DND-41 (cell line): ENCODE data around the gene IL1RAPL2.

Experiments used
- ATAC-seq: fragments of 200-7000 bp; cut with Tn5 transposase; 3 replicates; pipeline ENCODE4 v1.9.1; 2021; ENCODE audit warnings: low read depth; ENCODE audit not compliant: insufficient read depth
- DNase-seq: peaks from one replicate; pipeline ENCODE4 v3.0.0-alpha.2; 2020
- H2AFZ ChIP-seq: 2 replicates; pipeline ENCODE4 v1.6.0; 2012; ENCODE audit warnings: low read depth, low read length
- H3K27ac ChIP-seq: 2 replicates; pipeline ENCODE4 v1.5.1; 2012; ENCODE audit warnings: low read length, inconsistent platforms
- H3K27me3 ChIP-seq: fragments of 200-600 bp; sonication (generic); 2 replicates; pipeline ENCODE4 v1.6.0; 2012; ENCODE audit warnings: low read length, mild to moderate bottlenecking, inconsistent platforms; ENCODE audit not compliant: insufficient read depth, poor library complexity
- H3K36me3 ChIP-seq: 2 replicates; pipeline ENCODE4 v1.5.1; 2012; ENCODE audit warnings: low read length, inconsistent platforms; ENCODE audit not compliant: insufficient read depth
- H3K4me1 ChIP-seq: 2 replicates; pipeline ENCODE4 v1.5.1; 2012; ENCODE audit warnings: mild to moderate bottlenecking, low read length; ENCODE audit not compliant: insufficient read depth
- H3K4me2 ChIP-seq: 2 replicates; pipeline ENCODE4 v1.6.0; 2012; ENCODE audit warnings: mild to moderate bottlenecking, moderate library complexity, low read length, inconsistent platforms; ENCODE audit not compliant: insufficient read depth
- H3K4me3 ChIP-seq, 2 experiments: fragments of 200-600 bp in 1 of 2; shearing (Covaris generic) in 1 of 2; 2 replicates each; pipeline ENCODE4 v1.5.1; 2012 to 2016; ENCODE audit warnings: inconsistent platforms in 2 of 2, low read length in 2 of 2, mild to moderate bottlenecking in 2 of 2, low read depth in 1 of 2, moderate library complexity in 1 of 2
- H3K79me2 ChIP-seq: 2 replicates; pipeline ENCODE4 v1.6.0; 2012; ENCODE audit warnings: low read length, inconsistent platforms; ENCODE audit not compliant: insufficient read depth
- H3K9ac ChIP-seq: 2 replicates; pipeline ENCODE4 v1.6.0; 2012; ENCODE audit warnings: low read depth, mild to moderate bottlenecking, inconsistent platforms, low read length, moderate library complexity
- H3K9me3 ChIP-seq: 2 replicates; pipeline ENCODE4 v1.5.1; 2012; ENCODE audit warnings: low read length, moderate library complexity, mild to moderate bottlenecking, inconsistent platforms; ENCODE audit not compliant: insufficient read depth, severe bottlenecking
- H4K20me1 ChIP-seq: 2 replicates; pipeline ENCODE4 v1.6.0; 2012; ENCODE audit warnings: low read length; ENCODE audit not compliant: insufficient read depth
- EZH2 ChIP-seq: IDR thresholded peaks from 3 replicates; pipeline ENCODE4 v1.6.1; 2012; ENCODE audit warnings: borderline replicate concordance, low read depth, mild to moderate bottlenecking, moderate library complexity, low read length, inconsistent platforms; ENCODE audit not compliant: severe bottlenecking
- TF ChIP-seq, protein P1 (sequence below): IDR thresholded peaks from 2 replicates; pipeline ENCODE4 v1.5.1; 2012; ENCODE audit warnings: borderline replicate concordance, low read length, moderate library complexity, mild to moderate bottlenecking; ENCODE audit not compliant: poor library complexity, severe bottlenecking; ENCODE audit errors: extremely low read depth

Gene IL1RAPL2

DNA sequence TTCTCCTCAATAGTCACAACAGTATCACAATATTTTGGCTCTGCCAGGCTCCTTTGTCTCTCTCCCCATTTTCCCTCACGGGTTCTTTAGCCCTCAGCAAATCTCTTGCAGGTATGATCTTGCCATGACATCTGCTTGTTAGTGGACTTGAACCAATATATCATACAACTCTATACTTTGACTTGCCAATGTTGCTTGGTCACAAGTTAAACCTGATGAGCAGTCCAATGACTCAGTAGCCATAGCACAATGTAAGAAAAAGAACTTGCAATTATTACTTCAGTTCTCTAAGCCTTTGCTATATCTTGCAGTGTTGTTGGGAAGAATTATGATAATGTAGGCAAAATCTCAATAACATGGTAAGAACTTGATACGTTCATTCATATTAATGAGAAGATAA, 1081.8 kb downstream of the IL1RAPL2 start:
- H3K4me1 ChIP-seq, result no peaks in the 10 kb centered on the region
- no peak for DNase-seq
- no peak overlapping the region for H3K4me2 ChIP-seq
- H4K20me1 ChIP-seq, result no peaks in the 10 kb centered on the region
- H2AFZ ChIP-seq, result no peak overlapping the region
- no peak overlapping the region for H3K27ac ChIP-seq
- no peak overlapping the region for H3K9ac ChIP-seq
- H3K36me3 ChIP-seq, result no peaks in the 10 kb centered on the region
- no peaks in the 10 kb centered on the region for H3K27me3 ChIP-seq
- H3K79me2 ChIP-seq, result no peaks in the 10 kb centered on the region
- TF ChIP-seq EZH2, result no peak
- TF ChIP-seq, protein P1, sequence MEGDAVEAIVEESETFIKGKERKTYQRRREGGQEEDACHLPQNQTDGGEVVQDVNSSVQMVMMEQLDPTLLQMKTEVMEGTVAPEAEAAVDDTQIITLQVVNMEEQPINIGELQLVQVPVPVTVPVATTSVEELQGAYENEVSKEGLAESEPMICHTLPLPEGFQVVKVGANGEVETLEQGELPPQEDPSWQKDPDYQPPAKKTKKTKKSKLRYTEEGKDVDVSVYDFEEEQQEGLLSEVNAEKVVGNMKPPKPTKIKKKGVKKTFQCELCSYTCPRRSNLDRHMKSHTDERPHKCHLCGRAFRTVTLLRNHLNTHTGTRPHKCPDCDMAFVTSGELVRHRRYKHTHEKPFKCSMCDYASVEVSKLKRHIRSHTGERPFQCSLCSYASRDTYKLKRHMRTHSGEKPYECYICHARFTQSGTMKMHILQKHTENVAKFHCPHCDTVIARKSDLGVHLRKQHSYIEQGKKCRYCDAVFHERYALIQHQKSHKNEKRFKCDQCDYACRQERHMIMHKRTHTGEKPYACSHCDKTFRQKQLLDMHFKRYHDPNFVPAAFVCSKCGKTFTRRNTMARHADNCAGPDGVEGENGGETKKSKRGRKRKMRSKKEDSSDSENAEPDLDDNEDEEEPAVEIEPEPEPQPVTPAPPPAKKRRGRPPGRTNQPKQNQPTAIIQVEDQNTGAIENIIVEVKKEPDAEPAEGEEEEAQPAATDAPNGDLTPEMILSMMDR, result no peak
- H3K9me3 ChIP-seq, result no peaks in the 10 kb centered on the region
- ATAC-seq, result no peak
- no peak overlapping the region for H3K4me3 ChIP-seq

DNA sequence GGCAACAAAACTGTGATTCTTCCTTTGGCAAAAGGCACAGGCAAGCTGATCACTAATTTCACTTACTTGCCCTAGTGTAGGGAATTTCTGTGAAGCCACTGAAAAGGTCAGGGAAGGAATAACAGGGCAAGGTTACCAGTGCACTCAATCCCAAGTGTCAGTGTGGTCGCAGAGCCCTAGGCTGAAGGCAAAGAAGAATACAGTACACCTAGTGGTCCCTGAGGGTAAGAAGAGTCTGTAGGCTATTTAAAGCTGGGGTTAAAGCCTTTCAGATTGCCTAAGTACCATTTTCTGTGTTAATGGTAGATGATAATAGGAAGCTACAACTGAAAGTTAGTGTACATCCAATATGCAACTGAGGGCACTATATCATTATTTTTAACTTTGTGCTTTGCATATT, 1082.7 kb downstream of the IL1RAPL2 start:
- no peak overlapping the region for H2AFZ ChIP-seq
- H3K27ac ChIP-seq, result no peak overlapping the region
- H3K79me2 ChIP-seq, result no peaks in the 10 kb centered on the region
- DNase-seq (no peak), ATAC-seq (no peak)
- no peaks in the 10 kb centered on the region for H3K4me1 ChIP-seq
- H3K9ac ChIP-seq, result no peak overlapping the region
- H3K27me3 ChIP-seq, result no peaks in the 10 kb centered on the region
- H3K4me3 ChIP-seq, result no peak overlapping the region
- no peak overlapping the region for H3K4me2 ChIP-seq
- no peaks in the 10 kb centered on the region for H3K36me3 ChIP-seq
- H3K9me3 ChIP-seq, result no peaks in the 10 kb centered on the region
- TF ChIP-seq EZH2, result no peak
- TF ChIP-seq, protein P1, result no peak
- H4K20me1 ChIP-seq, result no peaks in the 10 kb centered on the region

DNA sequence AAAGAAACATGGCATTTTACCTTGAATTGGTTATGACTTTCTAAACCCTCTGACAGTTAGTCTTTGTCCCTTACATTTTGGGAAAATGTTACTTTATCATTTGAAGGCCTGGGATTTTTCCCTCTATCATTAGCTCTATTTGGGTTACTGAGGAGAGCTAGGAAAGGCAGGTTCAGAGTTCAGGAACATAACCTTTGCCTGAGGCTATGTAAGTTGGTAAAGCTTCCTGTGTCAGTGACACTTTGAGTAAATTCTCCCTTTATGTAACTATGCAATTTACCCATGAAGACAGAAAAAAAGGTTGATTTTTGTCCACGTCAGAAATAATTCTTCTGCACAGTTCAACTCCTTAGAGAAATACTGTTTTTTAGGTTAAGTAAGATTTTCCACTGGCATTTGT, 1084.6 kb downstream of the IL1RAPL2 start:
- Histone ChIP-seq H2AFZ (no peak overlapping the region), H3K9me3 (no peaks in the 10 kb centered on the region), H3K9ac (no peak overlapping the region), H4K20me1 (no peaks in the 10 kb centered on the region), H3K4me2 (no peak overlapping the region), H3K79me2 (no peaks in the 10 kb centered on the region), H3K27me3 (no peaks in the 10 kb centered on the region), H3K27ac (no peak overlapping the region), H3K4me1 (no peaks in the 10 kb centered on the region), H3K4me3 (no peak overlapping the region), H3K36me3 (no peaks in the 10 kb centered on the region)
- ATAC-seq (no peak), DNase-seq (no peak)
- TF ChIP-seq EZH2, result no peak
- TF ChIP-seq, protein P1, result no peak

DNA sequence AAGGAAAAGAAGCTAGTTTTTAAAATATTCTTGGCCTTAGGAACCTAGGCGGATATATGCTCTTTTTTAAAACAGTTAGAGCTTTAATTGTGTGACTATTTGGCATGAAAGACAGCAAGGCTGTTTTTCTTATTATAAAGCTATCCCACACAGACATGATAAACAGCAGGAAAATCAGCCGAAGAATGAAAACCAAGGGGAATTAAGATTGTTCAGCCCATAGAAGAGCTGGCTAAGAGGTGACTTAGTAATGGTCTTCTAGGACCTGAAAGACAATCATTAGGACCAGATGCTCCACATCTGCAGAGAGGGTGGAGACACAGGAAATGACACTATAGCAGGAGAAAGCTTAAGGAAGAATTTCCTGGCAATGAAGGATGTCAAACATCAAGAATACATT, 1085.0 kb downstream of the IL1RAPL2 start:
- H4K20me1 ChIP-seq, result no peaks in the 10 kb centered on the region
- TF ChIP-seq, protein P1, result no peak
- TF ChIP-seq EZH2, result no peak
- no peak for ATAC-seq
- H3K9me3 ChIP-seq, result no peaks in the 10 kb centered on the region
- no peaks in the 10 kb centered on the region for H3K27me3 ChIP-seq
- no peak overlapping the region for H3K9ac ChIP-seq
- H3K4me1 ChIP-seq, result no peaks in the 10 kb centered on the region
- DNase-seq, result no peak
- H3K4me3 ChIP-seq, result no peak overlapping the region
- H3K79me2 ChIP-seq, result no peaks in the 10 kb centered on the region
- H3K36me3 ChIP-seq, result no peaks in the 10 kb centered on the region
- H3K4me2 ChIP-seq, result no peak overlapping the region
- no peak overlapping the region for H3K27ac ChIP-seq
- no peak overlapping the region for H2AFZ ChIP-seq
